GM19023 (cell line): ENCODE data around the gene ARHGEF39.
A peak's percentile ranks its signal among the peaks of the same experiment; 100 is the strongest.
"Not testable (repeated sequence)": the region's sequence is repeated elsewhere in the genome, so short reads cannot be mapped to it uniquely, and the experiment has no call there.

Experiments
- ATAC-seq: cut with Tn5 transposase; IDR thresholded peaks from one replicate; pipeline ENCODE4 v1.9.1; 2021; ENCODE audit warnings: mild to moderate bottlenecking, moderate library complexity; ENCODE audit not compliant: unreplicated experiment

ARHGEF39 gene

GRCh38 chr9:35628389-35628991, 36.5 kb downstream of the ARHGEF39 start:
- ATAC-seq, result no peak

- ATAC-seq, result no peak
These were observed 37.4 kb downstream of the ARHGEF39 start for GRCh38 chr9:35627575-35627974.

GRCh38 chr9:35619800-35620158, 45.2 kb downstream of the ARHGEF39 start:
- peak; percentile 50 for ATAC-seq

- ATAC-seq, result peak; percentile 26
These were observed 45.9 kb downstream of the ARHGEF39 start for GRCh38 chr9:35618854-35619799.

- ATAC-seq, result no peak
These were observed 46.7 kb downstream of the ARHGEF39 start, which contains the start of gene CD72 for GRCh38 chr9:35618325-35618727. Gene CD72 (minus strand): TSS chr9:35618413. CDS start chr9:35618303, 110 bp downstream.

GRCh38 chr9:35617548-35617947, 47.4 kb downstream of the ARHGEF39 start:
- ATAC-seq, result no peak

GRCh38 chr9:35616681-35617459, 48.1 kb downstream of the ARHGEF39 start:
- peak; percentile 53 for ATAC-seq

GRCh38 chr9:35615981-35616680, 48.9 kb downstream of the ARHGEF39 start:
- ATAC-seq, result no peak

GRCh38 chr9:35612843-35613242, 52.2 kb downstream of the ARHGEF39 start:
- no peak for ATAC-seq

- ATAC-seq, result not testable (repeated sequence)
These were observed 52.9 kb downstream of the ARHGEF39 start for GRCh38 chr9:35612066-35612465.

- no peak for ATAC-seq
These were observed 53.7 kb downstream of the ARHGEF39 start for GRCh38 chr9:35611230-35611797.

GRCh38 chr9:35609820-35610163, 55.2 kb downstream of the ARHGEF39 start:
- ATAC-seq, result no peak
